ENCODE results near the gene LRRC2.
A peak's percentile ranks its signal among the peaks of the same experiment; 100 is the strongest.
"Not testable (repeated sequence)": the region's sequence is repeated elsewhere in the genome, so short reads cannot be mapped to it uniquely, and the experiment has no call there.

Gene LRRC2

GRCh38 chr3:46566040-46566641 lies at the start of gene LRRC2:
Gene LRRC2 (minus strand): TSS chr3:46566302. CDS start chr3:46551591, 14,711 bp downstream.
- peak; percentile 31 for DNase-seq (ENCODE audit: low spot score)

- no peak for DNase-seq (ENCODE audit: low spot score)
These were observed 49.1 kb upstream of the LRRC2 start for GRCh38 chr3:46615050-46615775.

- DNase-seq (ENCODE audit: low spot score): no peak
These were observed 48.3 kb upstream of the LRRC2 start for GRCh38 chr3:46614431-46614830.

GRCh38 chr3:46613313-46614005 lies 47.4 kb upstream of the LRRC2 start:
- DNase-seq (ENCODE audit: low spot score): no peak

GRCh38 chr3:46612324-46612723 lies 46.2 kb upstream of the LRRC2 start, which contains the start of gene FAM240A:
Gene FAM240A (plus strand): TSS chr3:46612525. CDS start chr3:46612684, 159 bp downstream.
- peak; percentile 68 for DNase-seq (ENCODE audit: low spot score)

GRCh38 chr3:46609944-46610722 lies 44.0 kb upstream of the LRRC2 start:
- DNase-seq (ENCODE audit: low spot score): no peak

GRCh38 chr3:46609212-46609721 lies 43.2 kb upstream of the LRRC2 start:
- DNase-seq (ENCODE audit: low spot score): peak; percentile 17

- no peak for DNase-seq (ENCODE audit: low spot score)
These were observed 41.5 kb upstream of the LRRC2 start for GRCh38 chr3:46607603-46608028.

- no peak for DNase-seq (ENCODE audit: low spot score)
These were observed 38.0 kb upstream of the LRRC2 start for GRCh38 chr3:46604127-46604526.

GRCh38 chr3:46603446-46604046 lies 37.4 kb upstream of the LRRC2 start:
- no peak for DNase-seq (ENCODE audit: low spot score)

- DNase-seq (ENCODE audit: low spot score): no peak
These were observed 33.5 kb upstream of the LRRC2 start for GRCh38 chr3:46599590-46599989.

GRCh38 chr3:46595819-46596314 lies 29.8 kb upstream of the LRRC2 start:
- no peak for DNase-seq (ENCODE audit: low spot score)

- no peak for DNase-seq (ENCODE audit: low spot score)
These were observed 28.6 kb upstream of the LRRC2 start for GRCh38 chr3:46594723-46595122.

- DNase-seq (ENCODE audit: low spot score): no peak
These were observed 27.9 kb upstream of the LRRC2 start for GRCh38 chr3:46593979-46594378.

- DNase-seq (ENCODE audit: low spot score): no peak
These were observed 27.3 kb upstream of the LRRC2 start for GRCh38 chr3:46593274-46593862.

- DNase-seq (ENCODE audit: low spot score): not testable (repeated sequence)
These were observed 21.2 kb upstream of the LRRC2 start for GRCh38 chr3:46587268-46587667.

- no peak for DNase-seq (ENCODE audit: low spot score)
These were observed 20.7 kb upstream of the LRRC2 start for GRCh38 chr3:46586738-46587246.

GRCh38 chr3:46585799-46586693 lies 19.9 kb upstream of the LRRC2 start:
- DNase-seq (ENCODE audit: low spot score): peak; percentile 62

- no peak for DNase-seq (ENCODE audit: low spot score)
These were observed 18.7 kb upstream of the LRRC2 start for GRCh38 chr3:46584598-46585467.
